HG02588 (cell line): ENCODE measurements around the gene MPV17.
"Not testable (repeated sequence)": the region's sequence is repeated elsewhere in the genome, so short reads cannot be mapped to it uniquely, and the experiment has no call there.

Experiments used
- ATAC-seq: cut with Tn5 transposase; IDR thresholded peaks from one replicate; pipeline ENCODE4 v1.9.1; 2021; ENCODE audit warnings: mild to moderate bottlenecking, moderate library complexity; ENCODE audit not compliant: unreplicated experiment

MPV17 gene

GRCh38 chr2:27322766-27323595 is at the start of gene MPV17:
Gene MPV17 (minus strand): TSS chr2:27323097. CDS start chr2:27322517, 580 bp downstream.
- peak; percentile 86 for ATAC-seq

DNA sequence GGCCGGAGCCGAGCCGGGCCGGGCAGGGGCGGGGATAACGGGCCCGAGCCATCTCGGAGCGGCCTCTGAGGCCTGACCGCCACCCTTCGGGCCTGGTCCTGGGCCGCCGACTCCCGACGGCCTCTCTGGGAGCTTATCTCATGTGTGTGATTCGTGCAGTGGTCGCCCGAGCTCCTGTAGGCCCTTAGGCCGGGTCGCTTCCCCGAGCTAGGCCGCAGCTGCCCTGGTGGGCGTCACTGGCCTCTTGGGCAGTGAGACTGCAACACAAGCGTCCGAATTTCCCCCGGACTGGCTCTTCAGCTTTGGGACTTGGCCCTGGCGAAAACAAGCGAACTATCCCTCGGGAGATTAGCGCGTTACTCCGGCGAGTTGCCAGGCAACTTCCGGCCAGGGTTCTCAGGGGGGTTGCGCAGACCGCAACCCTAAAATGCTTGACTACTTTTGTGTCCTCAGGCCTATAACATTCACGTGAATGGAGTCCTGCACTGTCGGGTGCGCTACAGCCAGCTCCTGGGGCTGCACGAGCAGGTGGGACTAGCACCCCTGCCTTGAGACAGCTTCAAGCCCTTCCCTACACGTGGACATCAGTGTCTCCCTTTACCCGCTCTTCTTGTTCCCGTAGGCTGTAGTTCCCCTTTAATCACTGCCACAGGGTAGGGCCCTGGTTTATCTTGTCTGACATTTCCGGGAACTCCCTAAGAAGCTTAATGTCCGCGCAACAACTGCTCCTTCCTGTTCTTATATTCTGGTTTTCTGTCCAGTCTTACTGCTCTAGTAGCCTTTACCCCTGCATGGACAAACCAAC is 48.1 kb upstream of the MPV17 start:
- ATAC-seq: peak; percentile 33

- ATAC-seq: peak; percentile 89
These were observed 47.3 kb upstream of the MPV17 start, which contains the start of the genes EIF2B4 and SNX17 for GRCh38 chr2:27370026-27370815. Gene EIF2B4 (minus strand): TSS chr2:27370338. CDS start chr2:27370314, 24 bp downstream. Gene SNX17 (plus strand): TSS chr2:27370616. CDS start chr2:27370744, 128 bp downstream.

DNA sequence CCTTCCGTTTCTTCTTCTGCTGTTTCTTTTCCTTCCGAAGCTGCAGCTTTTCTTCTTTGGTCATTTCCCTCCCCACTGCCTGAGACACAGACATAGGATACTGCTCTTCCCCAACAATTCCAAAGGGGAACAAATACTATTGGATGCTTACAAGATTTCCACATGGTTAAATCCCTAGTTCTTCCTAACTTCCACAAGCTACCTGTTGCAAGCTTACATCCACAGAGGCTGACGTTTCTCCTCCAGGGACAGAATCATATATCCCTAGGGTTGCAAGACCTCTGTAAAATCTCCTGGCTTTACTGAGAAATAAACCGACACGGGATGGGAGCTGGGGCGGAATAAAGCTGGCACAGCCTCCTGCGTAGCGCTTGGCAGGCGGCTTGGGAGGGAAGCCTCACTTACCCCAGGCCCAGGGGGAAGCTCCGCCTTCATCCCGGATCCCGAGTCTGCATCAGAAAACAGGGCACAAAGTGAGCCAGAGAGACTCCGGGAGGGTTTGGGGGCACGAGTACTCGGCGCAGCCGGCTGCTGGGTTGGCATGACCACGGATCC is 46.7 kb upstream of the MPV17 start:
- ATAC-seq: no peak

- ATAC-seq: no peak
These were observed 41.0 kb upstream of the MPV17 start for GRCh38 chr2:27363933-27364332.

GRCh38 chr2:27362678-27363420 is 40.0 kb upstream of the MPV17 start:
- no peak for ATAC-seq

DNA sequence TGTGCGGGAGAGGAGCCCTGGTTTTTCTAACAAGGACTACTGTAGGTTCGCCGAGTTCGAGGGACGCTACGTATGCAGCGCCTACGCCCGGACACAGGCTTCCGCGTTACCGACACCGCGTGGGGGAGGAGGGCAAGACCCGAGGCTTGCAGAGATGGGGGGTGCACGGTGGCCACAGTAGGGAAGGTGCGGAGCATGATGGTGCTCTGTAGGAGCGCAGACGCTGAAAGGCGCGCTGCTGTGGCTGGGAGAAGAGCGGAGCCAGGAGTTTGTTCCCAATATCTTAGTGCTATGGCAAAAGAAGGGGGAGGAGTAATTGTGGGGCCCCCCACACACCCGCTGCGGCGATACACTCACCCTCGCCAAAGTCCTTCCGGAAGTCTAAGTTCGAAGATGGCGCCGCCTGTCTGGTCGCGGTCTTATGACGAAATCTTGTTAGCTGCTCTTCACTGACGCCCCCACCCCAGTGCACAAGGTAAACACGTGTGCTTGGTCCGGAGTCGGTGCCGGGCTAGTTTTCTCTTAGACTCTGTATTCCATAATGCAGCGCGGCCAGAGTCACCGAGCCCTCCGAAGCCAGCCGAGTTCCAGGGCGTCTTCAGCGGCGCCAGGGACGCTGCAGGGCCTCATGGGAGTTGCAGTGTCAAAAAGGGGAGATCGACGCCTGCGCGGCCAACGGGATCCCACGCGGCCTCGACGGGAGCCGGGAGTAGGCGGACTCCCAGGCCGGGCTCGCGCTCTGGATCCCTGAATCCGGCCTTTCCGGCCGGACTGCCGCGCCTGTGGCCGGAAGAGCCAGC is 33.7 kb upstream of the MPV17 start, which contains the start of gene GTF3C2:
Gene GTF3C2, minus strand, starts transcription at position 383 of the 800 bp plus-strand sequence. CDS start 13,210 bp downstream, outside the sequence.
- ATAC-seq: peak; percentile 72

DNA sequence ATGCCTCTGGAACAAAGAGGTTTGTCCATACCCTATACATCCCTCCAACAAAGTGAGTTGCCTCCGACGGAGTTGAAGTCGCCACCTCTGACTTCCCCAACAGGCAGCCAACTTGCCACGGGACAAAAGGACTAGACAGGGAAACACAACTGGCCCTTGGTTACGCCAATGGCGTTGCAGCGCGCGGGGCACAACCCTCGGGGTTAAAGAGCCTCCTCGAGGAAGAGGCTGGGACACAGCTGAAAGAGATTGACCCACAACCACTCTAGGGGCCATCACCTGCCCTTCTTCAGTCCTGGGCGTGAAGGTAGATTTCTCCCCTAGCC is 33.1 kb upstream of the MPV17 start:
- peak; percentile 25 for ATAC-seq

GRCh38 chr2:27354597-27354927 is 31.7 kb upstream of the MPV17 start:
- ATAC-seq: no peak

- no peak for ATAC-seq
These were observed 31.1 kb upstream of the MPV17 start for GRCh38 chr2:27353762-27354596.

GRCh38 chr2:27353386-27353761 is 30.5 kb upstream of the MPV17 start:
- not testable (repeated sequence) for ATAC-seq

- ATAC-seq: no peak
These were observed 29.1 kb upstream of the MPV17 start for GRCh38 chr2:27351802-27352598.

DNA sequence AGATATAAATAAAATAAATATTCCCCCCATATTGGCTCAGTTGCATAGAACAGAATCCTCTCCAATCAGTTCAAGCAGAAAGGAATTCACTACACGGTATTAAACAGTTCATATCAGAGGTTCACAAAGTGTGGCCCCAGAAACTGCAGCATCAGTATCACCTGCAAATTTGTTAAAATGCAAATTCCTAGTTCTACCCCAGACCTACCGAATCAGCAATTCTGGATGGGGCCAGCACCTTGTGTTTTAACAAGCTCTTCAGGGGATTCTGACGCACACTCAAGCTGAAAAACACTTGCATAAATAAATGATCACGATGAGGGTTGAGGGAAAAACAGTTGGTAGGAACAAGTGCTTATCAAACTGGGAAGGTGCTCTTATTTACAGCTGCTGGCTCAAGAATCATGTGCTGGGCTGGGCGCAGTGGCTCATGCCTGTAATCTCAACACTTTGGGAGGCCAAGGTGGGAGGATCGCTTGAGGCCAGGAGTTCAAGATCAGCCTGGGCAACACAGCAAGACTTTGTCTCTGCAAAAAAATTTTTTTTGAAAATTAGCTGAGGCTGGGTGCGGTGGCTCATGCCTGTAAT is 27.3 kb upstream of the MPV17 start:
- no peak for ATAC-seq

DNA sequence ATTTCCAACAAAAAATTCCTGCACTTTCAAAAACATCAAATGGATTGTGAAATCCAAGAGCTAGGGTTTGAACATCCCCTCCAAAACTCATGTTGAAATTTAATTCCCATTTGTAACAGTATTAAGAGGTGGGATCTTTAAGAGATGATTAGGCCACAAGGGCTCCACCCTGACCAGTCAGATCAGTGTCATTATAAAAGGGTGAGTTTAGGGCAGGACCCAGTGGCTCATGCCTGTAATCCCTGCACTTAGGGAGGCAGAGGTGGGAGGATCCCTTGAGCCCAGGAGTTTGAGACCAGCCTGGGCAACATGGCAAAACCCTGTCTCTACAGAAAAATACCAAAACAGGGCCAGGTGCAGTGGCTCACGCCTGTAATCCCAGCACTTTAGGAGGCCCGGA is 24.7 kb upstream of the MPV17 start:
- no peak for ATAC-seq

- ATAC-seq: no peak
These were observed 13.3 kb upstream of the MPV17 start for GRCh38 chr2:27336173-27336572.

DNA sequence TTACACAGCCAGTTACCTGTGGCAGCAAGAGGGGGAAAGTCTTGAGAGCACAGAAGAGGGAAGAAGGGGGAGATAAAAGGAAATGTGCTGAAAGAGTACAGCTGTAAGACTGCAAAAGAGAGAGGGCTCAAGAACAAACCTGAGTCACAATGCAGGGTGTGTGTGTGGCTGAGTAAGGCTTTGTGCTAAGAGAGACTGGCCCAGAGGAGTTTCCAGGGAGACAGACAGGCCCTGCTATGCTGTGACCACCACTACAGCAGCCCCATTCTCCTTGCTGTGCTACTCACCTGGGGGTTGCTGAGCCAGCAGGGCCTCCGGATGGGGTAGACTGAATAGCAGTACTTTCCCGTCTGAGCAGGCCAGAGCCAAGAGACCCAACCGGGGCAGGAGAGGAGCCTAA is 12.4 kb upstream of the MPV17 start:
- no peak for ATAC-seq

DNA sequence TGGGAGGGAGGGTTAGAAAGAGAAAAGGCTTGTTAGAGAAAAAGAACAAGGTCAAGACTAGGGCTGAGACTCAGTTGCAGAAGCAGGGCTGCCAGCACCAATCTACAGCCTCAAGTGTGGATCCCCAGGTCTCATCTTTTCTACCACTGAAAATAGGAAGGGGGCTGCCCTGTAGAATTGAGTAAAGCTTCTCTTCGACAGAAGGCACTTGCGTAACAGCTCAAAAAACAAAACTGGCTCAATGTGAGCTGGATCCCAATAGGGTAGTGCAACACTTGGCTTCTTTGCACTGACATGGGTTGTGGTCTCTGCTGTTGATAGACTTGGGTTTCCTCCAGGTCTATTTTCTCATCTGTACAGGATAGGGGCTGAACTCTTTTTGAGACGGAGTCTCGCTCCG is 1.8 kb upstream of the MPV17 start:
- ATAC-seq: no peak
